K562 (cell line): ENCODE results near the gene RPL35. TPM values are rescaled to one million over a fixed set of nuclear protein-coding genes. Genes with fewer than 3 reads are reported as not detected.
A peak's percentile ranks its signal among the peaks of the same experiment; 100 is the strongest.

Source experiments
- ATAC-seq: fragments of 200-7000 bp; cut with Tn5 transposase; 3 replicates; pipeline ENCODE4 v1.9.1; 2020; ENCODE audit warnings: moderate library complexity
- BruUV-seq: library from RNA; stranded (reverse); fragments of 400-500 nt; replicated peaks from 2 replicates; lab custom pipeline; 2021; lab: Mats Ljungman, UMichigan
- CTCF ChIA-PET: fragments of 300-600 bp; formaldehyde crosslinking; extraction: SDS; loops from one replicate; lab custom pipeline; 2021; ENCODE audit warnings: low intra/inter-chr PET ratio; lab: Yijun Ruan, JAX
- POLR2A ChIA-PET: fragments of 300-600, 350-650 bp; sonication (Branson Sonifier 250); formaldehyde crosslinking; extraction: SDS; loops from one replicate; lab custom pipeline; 2021; ENCODE audit warnings: antibody characterized with exemption, inconsistent platforms; lab: Yijun Ruan, JAX
- DNase-seq, 4 experiments: peaks; one replicate each; pipeline versions ENCODE4 v3.0.0 to v3.0.0-alpha.2; 2011 to 2018; ENCODE audit warnings: low spot score in 3 of 4, mixed read lengths in 3 of 4; ENCODE audit errors: extremely low read depth in 1 of 4
- FAIRE-seq: peaks from 2 replicates; lab custom pipeline; 2011; peaks lifted over from hg19 to GRCh38; lab: Jason Lieb, UNC
- H2AFZ ChIP-seq: 2 replicates; pipeline ENCODE4 v1.6.0; 2011; ENCODE audit warnings: low read depth, low read length, control low read depth, inconsistent platforms
- H3K27ac ChIP-seq: fragments of 200-600 bp; 3 replicates; pipeline ENCODE4 v1.8.0; 2011; ENCODE audit warnings: low read depth, mild to moderate bottlenecking, control low read depth, inconsistent platforms, low read length, moderate library complexity, mixed read lengths; ENCODE audit errors: extremely low read depth
- H3K27me3 ChIP-seq, 2 experiments: fragments of 300-600 bp in 1 of 2; 2 replicates in 1 of 2; 3 replicates in 1 of 2; pipeline versions ENCODE4 v1.6.0 to v1.8.0; 2011; ENCODE audit warnings: inconsistent platforms in 2 of 2, low read length in 2 of 2, mild to moderate bottlenecking in 1 of 2, mixed read lengths in 1 of 2, moderate library complexity in 1 of 2; ENCODE audit not compliant: control insufficient read depth in 2 of 2, insufficient read depth in 2 of 2
- H3K36me3 ChIP-seq: fragments of 300-600 bp; 3 replicates; pipeline ENCODE4 v1.8.0; 2011; ENCODE audit warnings: mild to moderate bottlenecking, low read length, inconsistent platforms; ENCODE audit not compliant: control insufficient read depth, insufficient read depth
- H3K4me1 ChIP-seq, 2 experiments: fragments of 200-600 bp in 1 of 2; replicated peaks in 1 of 2; 2 replicates in 1 of 2; 3 replicates in 1 of 2; pipeline versions ENCODE4 v1.5.1 to v1.8.0; 2011; ENCODE audit warnings: inconsistent platforms in 2 of 2, low read length in 2 of 2, mild to moderate bottlenecking in 1 of 2, mixed read lengths in 1 of 2, moderate library complexity in 1 of 2; ENCODE audit not compliant: control insufficient read depth in 2 of 2, insufficient read depth in 2 of 2
- H3K4me2 ChIP-seq: 2 replicates; pipeline ENCODE4 v1.6.1; 2011; ENCODE audit warnings: low read length, control low read depth, inconsistent platforms, mixed read lengths; ENCODE audit not compliant: insufficient read depth
- H3K4me3 ChIP-seq: fragments of 200-600 bp; sonication (generic), shearing (Covaris generic); 2 replicates; pipeline ENCODE4 v1.5.1; 2016; ENCODE audit warnings: control low read depth, inconsistent platforms
- H3K79me2 ChIP-seq: fragments of 200-600 bp; 3 replicates; pipeline ENCODE4 v1.8.0; 2011; ENCODE audit warnings: low read length, inconsistent platforms; ENCODE audit not compliant: control insufficient read depth, insufficient read depth
- H3K9ac ChIP-seq, 2 experiments: 2 replicates each; pipeline versions ENCODE4 v1.6.0 to v1.6.1; 2011; ENCODE audit warnings: low read depth in 2 of 2, low read length in 2 of 2, control low read depth in 1 of 2, inconsistent platforms in 1 of 2, mild to moderate bottlenecking in 1 of 2, mixed read lengths in 1 of 2; ENCODE audit not compliant: insufficient read depth in 1 of 2
- H3K9me1 ChIP-seq: one replicate; pipeline ENCODE4 v1.6.0; 2011; ENCODE audit warnings: inconsistent platforms, mild to moderate bottlenecking, low read length, moderate library complexity; ENCODE audit not compliant: control insufficient read depth, insufficient read depth
- H3K9me3 ChIP-seq: replicated peaks from 2 replicates; pipeline ENCODE4 v1.5.1; 2011; ENCODE audit warnings: low read depth, low read length, inconsistent platforms; ENCODE audit not compliant: control insufficient read depth, insufficient read depth
- H4K20me1 ChIP-seq: replicated peaks from 2 replicates; pipeline ENCODE4 v1.6.1; 2011; ENCODE audit warnings: low read length, inconsistent platforms, mixed read lengths; ENCODE audit not compliant: control insufficient read depth, insufficient read depth
- CBX5 ChIP-seq: IDR thresholded peaks from 2 replicates; pipeline ENCODE4 v1.6.1; 2014; ENCODE audit warnings: low read depth, borderline replicate concordance
- DNMT1 ChIP-seq: fragments of 450-650 bp; IDR thresholded peaks from 2 replicates; pipeline ENCODE4 v1.6.1; 2016; ENCODE audit warnings: antibody characterized with exemption, mild to moderate bottlenecking
- MAX ChIP-seq: sonication (generic); formaldehyde crosslinking; IDR thresholded peaks from 2 replicates; pipeline ENCODE4 v1.9.0; 2022; ENCODE audit warnings: mild to moderate bottlenecking, missing genetic modification reagents
- MECOM ChIP-seq: fragments of 250-450 bp; sonication (Bioruptor Pico); IDR thresholded peaks from 2 replicates; pipeline ENCODE4 v1.8.0; 2022; ENCODE audit warnings: inconsistent platforms
- POLR2B ChIP-seq: fragments of 450-650 bp; IDR thresholded peaks from 2 replicates; pipeline ENCODE4 v1.6.1; 2018; ENCODE audit warnings: low read depth; ENCODE audit not compliant: partially characterized antibody
- PRMT5 ChIP-seq: sonication (generic); formaldehyde crosslinking; IDR thresholded peaks from 2 replicates; pipeline ENCODE4 v1.5.0; 2020; ENCODE audit warnings: missing genetic modification reagents
- TCF15 ChIP-seq: fragments of 250-450 bp; sonication (Bioruptor Pico); IDR thresholded peaks from 2 replicates; pipeline ENCODE4 v1.8.0; 2022; ENCODE audit warnings: moderate library complexity, mild to moderate bottlenecking, inconsistent platforms
- ZNF12 ChIP-seq: sonication (generic); formaldehyde crosslinking; IDR thresholded peaks from 2 replicates; pipeline ENCODE4 v1.4.0; 2020; ENCODE audit warnings: mild to moderate bottlenecking, missing genetic modification reagents
- ZNF644 ChIP-seq: fragments of 200-800 bp; sonication (Bioruptor generic); IDR thresholded peaks from 2 replicates; pipeline ENCODE4 v1.6.1; 2016; ENCODE audit warnings: low read depth, missing genetic modification characterization, missing compliant biosample characterization
- WGBS: fragments of 100-300 bp; shearing (Covaris generic); methylation state at CpG from one replicate; pipeline ENCODE4 v1.1.6; 2016; ENCODE audit warnings: low coverage, mixed read lengths; ENCODE audit not compliant: insufficient coverage; ENCODE audit errors: missing lambda C conversion rate; 5-methylcytosine and 5-hydroxymethylcytosine counted together
- in situ Hi-C: fragments of 300-500 bp; cut with MboI; formaldehyde crosslinking; loops from 4 replicates; pipeline ENCODE4 v1.15.0; 2018; ENCODE audit warnings: inconsistent platforms, mixed read lengths
- intact Hi-C: fragments of 100-400 bp; cut with micrococcal nuclease; formaldehyde crosslinking; loops from 2 replicates; pipeline ENCODE4 v1.14.2; 2022
- polyA plus RNA-seq, 8 experiments: library from polyadenylated mRNA; depleted of rRNA in 4 of 8; stranded (reverse) in 5 of 8; unstranded in 3 of 8; fragments of >200 nt; fragmentation: Nextera tagmentation in 2 of 8; fragmentation: Illumina TruSeq in 1 of 8; extraction: Ambion mirVana in 2 of 8; extraction: Trizol in 1 of 8; gene quantifications; 2 replicates each; pipeline versions ENCODE4 v1.2.1 to v1.2.3, GENCODE V29; 2011 to 2014; ENCODE audit warnings: inconsistent platforms in 1 of 8, missing spikeins in 1 of 8
- total RNA-seq, 7 experiments: library from RNA; depleted of rRNA in 6 of 7; stranded (reverse); fragments of >200 nt in 6 of 7; fragmentation: Illumina TruSeq in 2 of 7; extraction: Trizol in 2 of 7; gene quantifications; 2 replicates each; pipeline versions ENCODE4 v1.2.1 to v1.2.3, GENCODE V29; 2011 to 2021; ENCODE audit warnings: low replicate concordance in 1 of 7

RPL35 gene
- total and polyA plus RNA-seq, 9 of the 15 experiments (the other 6 are each of a cell fraction or from before 2014, with no cell fraction given) = 1,755 to 5,101 (median 3,405) TPM

GRCh38 chr9:124878021-124878420 is 16.3 kb upstream of the RPL35 start:
- Histone ChIP-seq H4K20me1 (peaks cover 9% of the 10 kb centered on the region; the same call in 1 of the 2 replicates), H3K27ac (no peak overlapping the region), H3K79me2 (peaks cover 28% of the 10 kb centered on the region), H3K9me3 (no peaks in the 10 kb centered on the region), H3K27me3 (no peaks in the 10 kb centered on the region), H3K4me3 (no peak overlapping the region), H3K36me3 (peaks cover 88% of the 10 kb centered on the region), H3K9ac (no peak overlapping the region), H3K4me1 (no peaks in the 10 kb centered on the region; a peak in 2 of 5 replicates)
- POLR2A ChIA-PET = interaction anchor here (0.7 to 4.0 kb wide), 12 partner anchors 10 to 88 kb away, joined by 3 to 30 read pairs (median 6); partner anchors contain the start of genes ARPC5L and RPL35
- intact Hi-C loops = no loop called here
- TF ChIP-seq DNMT1 = no peak
- no peak for TF ChIP-seq ZNF644 (tag)
- no peak for TF ChIP-seq ZNF12 (CRISPR knock-in tag)
- TF ChIP-seq POLR2B = peak; percentile 32
- TF ChIP-seq MECOM = no peak
- no peak for TF ChIP-seq MAX (CRISPR knock-in tag)
- no peak for TF ChIP-seq CBX5
- TF ChIP-seq PRMT5 (CRISPR knock-in tag) = no peak
- no peak for TF ChIP-seq TCF15 (CRISPR knock-in tag)
- TF ChIP-seq, all 486 proteins: peak for 1
- Histone ChIP-seq H3K4me2 (no peak overlapping the region), H2AFZ (no peak overlapping the region), H3K9me1 (no peaks in the 10 kb centered on the region)
- in situ Hi-C loops = no loop called here
- CTCF ChIA-PET = no interaction called here
- FAIRE-seq (no peak), ATAC-seq (peak; percentile 44), DNase-seq (no peak)
- 100% methylated on average over 1 of the region's 1 CpG for WGBS
- no TSS peak for BruUV-seq
